Limb (tissue), 2 donors: ENCODE results near the gene TMEM237.

Experiments used
- DNase-seq, 2 donors: peaks; one replicate each; pipeline ENCODE4 v3.0.0-alpha.2; 2016; ENCODE audit errors: extremely low spot score in 2 of 2

Gene TMEM237

DNA sequence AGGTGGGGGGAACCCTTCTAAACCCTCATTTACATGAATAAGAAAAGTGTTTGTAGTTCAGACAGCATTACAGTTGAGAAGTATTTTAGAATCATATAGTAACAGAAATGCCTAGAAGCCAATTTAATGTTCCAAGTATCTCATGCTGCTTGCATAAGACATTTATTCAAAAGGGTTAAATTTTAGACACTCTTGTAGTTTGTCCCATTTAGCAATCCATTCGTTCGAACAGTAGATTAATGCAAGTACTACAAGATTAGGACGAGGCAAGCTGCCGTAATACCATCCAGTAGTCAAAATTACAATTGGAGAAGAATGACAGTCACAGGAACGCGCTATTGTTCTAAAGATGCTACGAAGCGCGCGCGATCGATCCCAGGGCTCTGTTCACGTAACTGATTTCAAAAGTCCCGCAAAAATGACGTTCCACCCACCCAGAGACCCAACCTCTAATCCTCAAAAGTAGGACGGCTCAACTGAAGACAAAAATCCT, 1.2 kb downstream of the TMEM237 start:
- DNase-seq, result peak in 1 of 2 donors; percentile 82

DNA sequence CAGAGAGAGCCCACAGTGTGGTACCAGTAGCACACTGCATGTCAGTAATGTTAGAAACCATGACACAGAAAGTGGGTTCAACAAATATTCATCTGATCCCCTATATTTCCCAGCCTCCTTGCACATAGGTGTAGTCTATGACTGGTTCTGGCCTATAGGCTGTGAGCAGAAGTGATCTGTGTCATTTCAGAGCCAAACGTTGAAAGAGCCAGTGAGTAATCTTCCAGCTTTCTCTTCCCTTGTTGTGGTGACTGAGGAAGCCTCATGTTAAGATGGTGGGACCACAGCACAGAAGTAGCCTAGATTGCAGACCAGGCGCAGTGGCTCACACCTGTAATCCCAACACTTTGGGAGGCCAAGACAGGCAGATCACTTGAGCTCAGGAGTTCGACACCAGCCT, 4.1 kb downstream of the TMEM237 start:
- DNase-seq, result no peak

DNA sequence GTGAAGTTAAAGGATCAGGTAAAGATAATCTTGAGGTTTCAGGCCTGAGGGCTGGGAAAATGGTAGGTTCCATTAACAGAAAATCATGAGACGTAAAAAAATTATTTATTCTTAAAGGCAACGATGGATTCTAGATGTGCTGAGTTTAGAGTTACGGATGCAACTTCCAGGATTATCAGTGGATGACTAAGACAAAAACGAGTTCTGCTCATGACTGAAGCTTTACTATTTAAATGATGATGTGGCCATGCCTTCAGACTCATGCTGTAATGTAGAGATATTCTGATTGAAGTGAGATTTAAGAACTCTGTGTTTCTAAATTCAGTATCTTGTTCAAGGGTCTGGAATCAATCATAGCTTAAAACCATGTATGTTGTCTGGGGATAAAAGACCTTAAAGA, 5.0 kb downstream of the TMEM237 start:
- no peak for DNase-seq

DNA sequence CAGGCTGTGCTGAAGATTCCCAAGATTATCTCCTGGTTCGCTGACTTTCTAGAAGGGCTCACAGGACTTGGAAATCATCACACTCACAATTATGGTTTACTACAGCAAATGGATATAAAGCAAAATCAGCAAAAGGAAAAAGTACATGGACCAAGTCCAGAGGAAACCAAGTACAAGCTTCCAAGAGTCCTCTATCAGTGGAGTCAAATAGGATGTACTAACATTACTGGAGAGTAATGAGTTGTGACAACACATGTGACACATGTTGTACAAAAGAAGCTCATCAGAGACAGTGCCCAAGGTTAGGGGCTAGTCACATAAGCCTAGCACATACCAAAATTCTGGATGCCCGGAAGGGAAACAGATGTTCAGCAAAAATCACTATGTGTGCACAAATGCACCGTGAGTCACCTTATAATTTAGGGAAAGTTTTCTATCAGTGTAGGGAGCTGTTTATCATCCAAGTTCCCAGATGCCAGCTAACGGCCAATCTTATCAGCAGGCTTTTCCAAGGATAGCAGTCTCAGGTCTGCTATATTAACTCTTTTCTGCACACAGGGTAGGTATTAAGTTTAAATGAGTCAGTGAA, 9.5 kb downstream of the TMEM237 start:
- DNase-seq, result no peak

DNA sequence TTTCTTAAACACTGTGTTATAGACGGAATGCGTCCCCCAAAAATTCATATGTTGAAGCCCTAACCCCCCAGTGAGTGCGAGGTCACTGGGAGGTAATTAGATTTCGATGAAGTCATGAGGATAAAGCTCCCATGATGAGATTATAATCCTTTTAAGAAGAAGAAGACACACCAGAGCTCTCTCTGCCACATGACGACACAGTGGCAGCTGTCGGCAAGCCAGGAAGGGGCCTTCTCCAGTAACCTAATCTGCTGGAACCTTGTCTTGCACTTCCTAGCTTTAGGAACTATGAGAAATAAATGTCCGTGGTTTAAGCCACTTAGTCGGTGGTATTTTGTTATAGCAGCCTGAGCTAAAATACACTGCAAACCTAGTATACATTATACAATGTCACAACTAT, 12.3 kb downstream of the TMEM237 start:
- no peak for DNase-seq

DNA sequence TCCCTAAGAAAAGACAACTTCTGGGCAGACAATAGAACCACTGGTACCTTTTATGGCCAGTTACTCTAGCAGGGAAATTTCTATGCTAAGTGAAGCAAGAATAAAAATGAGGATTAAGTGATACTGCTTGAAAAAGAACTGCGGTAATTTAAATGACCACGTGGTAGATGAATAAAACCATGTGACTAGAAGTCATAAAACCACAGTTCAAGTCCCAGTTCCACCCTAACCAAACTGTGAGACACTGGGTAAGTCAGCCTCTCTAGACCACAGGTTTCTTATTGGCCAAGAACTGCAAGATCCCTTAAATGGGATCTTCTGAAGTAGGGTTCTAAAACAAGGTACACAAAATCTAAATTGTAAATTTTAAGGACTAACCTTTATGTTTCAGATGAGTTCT, 12.7 kb downstream of the TMEM237 start:
- no peak for DNase-seq

DNA sequence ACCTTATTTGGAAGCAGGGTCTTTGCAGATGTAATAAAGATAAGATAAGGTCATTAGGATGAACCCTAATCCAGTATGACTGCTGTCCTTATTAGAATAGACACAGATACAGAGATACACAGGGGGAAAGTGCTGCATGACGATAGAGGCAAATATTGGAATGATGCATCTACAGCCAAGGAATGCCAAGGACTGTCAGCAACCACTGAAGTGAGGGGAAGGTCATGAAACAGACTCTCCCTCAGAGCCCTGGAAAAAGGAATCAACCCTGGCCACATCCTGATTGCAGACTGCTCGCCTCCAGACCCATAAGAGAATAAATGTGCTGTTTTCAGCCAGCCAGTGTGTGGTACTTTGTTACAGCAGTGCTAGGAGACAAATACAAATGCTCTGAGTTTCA, 14.8 kb downstream of the TMEM237 start:
- no peak for DNase-seq

DNA sequence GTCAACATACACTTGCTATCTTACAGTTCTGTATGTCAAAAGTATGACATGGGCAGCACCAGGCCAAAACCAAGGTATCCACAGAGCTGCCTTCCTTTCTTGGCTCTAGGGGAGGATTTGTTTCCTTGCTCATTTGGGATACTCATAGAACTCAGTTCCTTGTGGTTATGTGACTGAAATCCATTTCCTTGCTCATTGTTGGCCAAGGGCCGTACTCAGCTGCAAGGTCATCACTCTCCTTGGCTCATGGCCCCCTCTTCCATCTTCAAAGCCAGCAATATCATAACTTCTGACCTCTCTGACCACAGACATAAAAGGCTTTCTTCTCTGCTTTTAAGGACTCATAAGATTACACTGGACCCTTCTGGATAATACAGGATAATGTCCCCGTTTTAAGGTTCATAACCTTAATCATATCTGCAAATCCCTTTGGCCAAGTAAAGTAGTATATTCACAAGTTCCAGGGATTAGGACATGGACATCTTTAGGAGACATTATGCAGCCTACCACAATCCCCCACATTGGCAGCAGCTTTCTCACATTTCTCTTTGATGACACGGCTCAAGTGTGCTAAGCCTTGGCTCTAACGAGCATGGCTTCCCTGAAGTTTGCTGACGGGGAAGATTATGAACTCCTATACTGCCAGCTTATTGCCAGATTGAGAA, 20.9 kb downstream of the TMEM237 start:
- DNase-seq, result no peak

DNA sequence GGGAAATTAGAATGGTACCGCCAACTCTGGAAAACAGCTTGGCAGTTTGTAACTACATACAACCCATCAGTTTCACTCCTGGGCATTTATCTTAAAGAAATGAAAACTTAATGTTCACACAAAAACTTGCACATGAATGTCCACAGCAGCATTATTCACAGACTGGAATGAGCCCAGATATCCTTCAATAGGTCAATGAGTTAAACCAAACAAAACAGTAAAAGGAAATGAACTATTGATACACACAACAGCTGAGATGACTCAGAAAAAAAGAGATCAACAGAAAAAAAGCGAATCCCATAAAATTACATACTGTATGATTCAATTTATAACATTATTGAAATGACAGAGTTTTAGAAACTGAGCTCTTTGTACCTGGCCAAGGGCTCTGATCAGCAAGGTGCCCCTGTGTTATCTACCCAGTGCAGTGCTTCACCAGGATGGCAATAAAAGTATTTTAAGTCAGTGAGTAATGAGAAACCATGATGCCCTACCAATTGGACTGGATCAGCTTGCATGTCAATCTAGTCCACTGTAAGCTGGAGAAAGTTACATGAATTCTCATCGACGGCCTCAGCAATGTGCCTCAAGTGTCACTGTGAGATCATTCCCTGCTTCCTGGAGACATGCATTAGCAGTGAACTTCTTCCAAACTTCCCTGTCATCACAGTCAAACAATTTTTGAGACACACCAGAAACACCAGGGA, 21.9 kb downstream of the TMEM237 start:
- DNase-seq, result no peak

DNA sequence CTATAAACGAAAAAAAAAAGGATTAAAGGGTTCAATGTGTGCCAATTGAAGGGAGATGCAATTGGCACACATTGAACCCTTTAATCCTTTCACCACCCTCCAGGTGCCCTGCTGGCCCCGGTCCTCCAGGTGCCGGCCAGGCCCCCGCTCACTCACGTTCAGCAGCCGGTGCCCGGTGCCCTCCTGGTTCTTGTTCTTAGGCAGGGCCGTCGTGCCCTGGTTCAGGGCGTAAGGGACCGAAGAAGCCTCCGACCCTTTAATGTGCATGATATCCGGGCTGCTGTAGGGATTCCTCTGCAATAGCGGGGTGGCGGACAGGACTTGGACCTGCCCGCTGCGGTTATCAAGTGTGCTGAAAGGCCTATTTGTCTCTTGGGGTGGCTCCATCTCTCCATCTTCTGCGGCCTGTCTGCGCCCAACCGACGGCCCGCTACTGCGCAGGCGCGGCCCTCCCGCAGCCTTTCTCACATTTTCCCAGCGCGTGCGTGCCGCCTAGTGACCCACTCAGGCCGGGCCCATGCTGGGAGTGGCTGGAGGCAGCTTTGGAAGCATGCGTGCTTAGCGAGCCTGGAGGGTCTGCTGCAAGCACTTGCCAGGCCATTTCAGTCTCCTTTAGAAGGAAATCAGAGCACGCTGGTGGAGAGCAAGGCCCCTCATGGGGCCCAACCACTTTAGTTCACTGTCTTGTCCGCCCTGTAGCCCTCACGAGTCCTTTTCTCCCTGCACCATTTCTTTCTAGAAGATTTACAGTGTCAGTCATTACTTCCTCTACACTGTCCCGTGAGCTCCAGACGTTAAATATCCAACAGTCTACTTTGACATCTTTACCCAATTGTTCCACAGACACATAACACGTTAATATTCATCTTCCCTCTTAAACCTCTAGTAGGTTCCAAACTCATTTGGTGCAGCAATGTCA, 24.3 kb downstream of the TMEM237 start:
- peak; percentile 44 to 82 for DNase-seq

DNA sequence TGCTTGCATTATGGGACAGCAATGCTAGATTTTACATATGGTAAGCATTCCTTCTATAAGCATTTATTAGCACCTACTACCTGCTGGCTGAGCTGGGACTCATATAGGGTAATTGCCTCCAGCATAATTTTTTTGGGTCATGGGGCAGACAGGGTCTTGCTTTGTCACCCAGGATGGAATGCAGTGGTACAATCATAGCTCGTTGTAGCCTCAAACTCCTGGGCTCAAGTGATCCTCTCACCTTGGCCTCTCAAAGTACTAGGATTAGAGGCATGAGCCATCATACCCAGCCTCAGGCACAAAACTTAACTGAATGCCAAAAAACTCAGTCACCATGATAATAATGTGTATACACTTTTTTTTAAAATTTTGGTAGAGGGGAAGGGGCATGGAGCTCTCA, 35.3 kb downstream of the TMEM237 start:
- no peak for DNase-seq

DNA sequence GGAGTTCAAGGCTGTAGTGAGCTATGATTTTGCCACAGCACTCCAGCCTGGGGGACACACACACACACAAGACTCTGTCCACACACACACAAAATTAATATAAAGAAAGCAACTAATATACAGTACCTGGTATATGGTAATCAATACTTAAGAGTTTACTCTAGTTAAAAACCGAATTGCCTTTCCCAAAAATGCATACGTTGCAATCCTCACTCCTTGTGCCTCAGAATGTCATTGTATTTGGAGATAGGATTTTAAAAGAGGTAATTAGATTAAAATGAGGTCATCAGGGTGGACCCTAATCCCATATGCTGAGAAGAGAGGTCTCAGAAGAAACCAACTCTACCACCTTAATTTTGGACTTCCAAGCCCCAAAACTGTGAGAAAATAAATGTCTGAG, 35.7 kb downstream of the TMEM237 start:
- no peak for DNase-seq

DNA sequence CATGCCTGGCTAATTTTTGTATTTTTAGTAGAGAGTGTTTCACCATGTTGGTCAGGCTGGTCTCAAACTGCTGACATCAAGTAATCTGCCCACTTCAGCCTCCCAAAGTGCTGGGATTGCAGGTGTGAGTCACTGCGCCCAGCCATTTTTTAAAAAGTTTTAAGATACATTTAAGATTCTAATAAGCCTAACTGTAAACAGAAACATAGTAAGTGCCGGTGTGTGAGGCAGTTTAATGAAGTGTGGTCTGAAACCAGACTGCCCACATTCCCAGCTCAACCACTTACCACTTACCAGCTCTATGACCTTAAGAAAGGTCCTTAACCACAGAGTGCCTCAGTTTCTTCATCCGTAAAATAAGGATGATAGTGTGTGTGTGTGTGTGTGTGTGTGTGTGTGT, 42.4 kb downstream of the TMEM237 start:
- DNase-seq, result no peak

DNA sequence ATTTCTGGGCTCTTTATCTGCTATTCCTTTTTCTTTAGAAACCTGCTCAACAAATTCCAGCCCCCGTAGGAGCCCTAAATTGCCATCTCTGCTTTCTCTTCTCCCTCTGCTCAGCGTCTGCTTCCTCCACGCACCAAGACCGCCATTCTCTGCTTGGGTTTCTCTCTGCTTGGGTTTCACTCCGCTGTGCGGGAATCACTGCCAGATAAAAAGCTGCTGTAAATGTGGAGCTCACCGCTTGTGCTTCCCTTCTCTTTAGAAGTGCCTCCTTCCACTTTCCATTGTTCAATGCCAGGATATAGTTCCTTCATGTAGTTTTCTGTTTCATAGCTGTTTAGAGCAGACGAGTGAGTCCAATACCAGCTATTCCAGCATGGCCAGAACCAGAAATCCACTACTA, 45.9 kb downstream of the TMEM237 start:
- peak in 1 of 2 donors; percentile 20 for DNase-seq

DNA sequence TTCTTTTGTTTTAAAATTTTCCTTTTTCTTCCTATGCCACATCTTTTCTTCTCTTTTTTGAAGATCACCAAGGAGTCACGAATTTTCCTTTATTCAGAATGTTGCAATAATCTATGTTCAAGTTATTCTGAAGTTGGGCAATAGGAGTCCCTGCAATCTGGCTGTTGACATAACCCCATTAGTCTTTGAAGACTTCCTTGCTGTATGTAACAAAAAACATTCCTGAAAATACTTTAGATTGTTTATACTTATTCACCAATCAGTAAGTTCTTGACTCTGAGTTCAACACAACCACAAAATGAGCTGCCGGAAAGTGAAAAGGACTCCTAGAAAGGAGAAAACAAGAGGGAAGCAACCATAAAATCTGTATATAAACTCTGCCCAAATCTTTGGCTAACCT, 62.8 kb downstream of the TMEM237 start:
- DNase-seq, result no peak

DNA sequence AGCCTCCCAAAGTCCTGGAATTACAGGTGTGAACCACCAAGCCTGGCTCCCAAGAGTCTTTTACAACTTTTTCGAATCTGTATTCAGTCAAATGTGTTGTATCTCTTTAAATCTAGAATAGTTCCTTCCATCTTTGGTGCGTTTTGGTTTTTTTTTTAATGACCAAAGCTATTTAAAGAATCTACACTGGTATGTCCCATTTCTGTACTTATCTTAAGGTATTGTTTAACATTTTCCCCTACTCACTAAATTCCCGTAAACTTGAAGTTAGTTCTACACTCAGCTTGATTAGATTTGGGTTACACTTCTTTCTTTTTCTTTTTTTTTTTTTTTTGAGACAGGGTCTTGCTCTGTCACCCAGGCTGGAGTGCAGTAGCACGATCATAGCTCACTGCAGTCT, 63.8 kb downstream of the TMEM237 start:
- DNase-seq, result no peak

DNA sequence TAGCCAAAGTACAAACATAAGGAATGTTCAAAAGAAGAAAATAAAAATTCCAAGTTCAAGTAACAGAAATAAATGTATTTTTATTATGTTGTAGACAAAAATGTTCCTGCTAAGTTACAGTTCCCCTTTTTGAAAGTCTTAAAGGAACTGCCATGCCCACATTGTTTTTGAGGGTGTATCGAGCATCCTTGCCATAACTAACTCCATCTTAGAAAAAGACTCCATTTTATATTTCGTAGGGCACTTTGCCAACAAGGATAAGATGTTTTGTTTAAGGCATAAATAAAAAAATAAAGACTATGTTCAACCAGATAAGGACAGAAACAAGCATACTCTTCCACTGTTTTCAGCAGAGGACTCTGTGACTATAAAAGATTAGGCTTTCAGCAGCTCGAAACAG, 67.3 kb downstream of the TMEM237 start:
- no peak for DNase-seq

DNA sequence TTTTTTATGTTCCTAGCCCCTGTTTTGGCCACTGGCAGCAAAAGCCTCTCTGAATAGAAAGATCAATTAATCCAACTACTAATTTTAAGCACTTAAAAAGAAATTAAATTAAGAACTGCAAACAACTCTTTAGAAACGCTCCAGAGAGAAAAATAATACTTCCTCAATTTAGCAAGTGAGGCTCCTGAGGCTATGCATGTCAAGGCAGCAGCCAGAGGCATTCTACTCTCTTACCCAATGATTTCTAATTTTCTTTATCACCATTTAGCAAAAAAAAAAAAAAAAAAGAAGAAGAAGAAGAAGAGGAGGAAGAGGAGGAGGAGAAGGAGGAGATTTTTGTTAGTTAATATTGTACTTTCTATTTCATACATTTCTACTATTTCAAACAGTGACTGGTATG, 68.5 kb downstream of the TMEM237 start:
- no peak for DNase-seq

DNA sequence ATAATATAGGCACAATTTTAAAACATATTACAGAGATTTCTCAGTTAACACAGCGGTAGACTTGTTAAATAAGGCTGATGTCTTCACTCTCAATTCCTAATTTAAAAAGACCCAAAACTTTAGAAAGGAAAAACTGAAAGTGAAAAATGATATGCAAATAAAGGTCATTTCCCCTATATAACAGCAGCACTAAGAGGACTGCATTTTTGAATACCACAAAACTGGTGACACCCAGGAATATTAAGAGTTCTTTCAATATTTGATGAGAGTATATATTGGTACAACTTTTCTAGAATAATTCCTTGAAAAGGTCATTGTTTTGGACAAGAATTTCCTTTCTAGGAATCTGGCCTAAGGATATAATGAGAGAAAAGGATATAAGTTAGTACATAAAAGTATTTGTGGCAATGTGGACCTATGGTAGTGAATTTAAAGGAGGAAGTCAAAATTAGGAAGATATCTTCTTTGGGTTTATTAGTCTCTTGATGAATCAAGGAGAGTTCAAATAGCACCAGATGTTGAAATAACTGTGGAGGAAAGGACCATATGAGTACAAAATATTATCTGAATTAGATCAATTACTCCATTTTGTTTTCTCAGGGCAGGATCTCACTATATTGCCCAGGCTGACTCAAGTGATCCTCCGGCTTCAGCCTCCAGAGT, 70.3 kb downstream of the TMEM237 start:
- DNase-seq, result no peak
